Neural progenitor cell (in vitro differentiated cells): Measurements from ENCODE around the gene SF3B6. TPM values are rescaled to one million over a fixed set of nuclear protein-coding genes. Genes with fewer than 3 reads are reported as not detected.

Source experiments
- DNase-seq: peaks from one replicate; pipeline ENCODE4 v3.0.0-alpha.2; 2016; ENCODE audit warnings: low spot score
- H2AFZ ChIP-seq: fragments of 200-600 bp; sonication (generic); replicated peaks from 2 replicates; pipeline ENCODE4 v1.6.1; 2016; ENCODE audit warnings: antibody characterized with exemption
- H3F3A ChIP-seq: fragments of 200-600 bp; sonication (generic); 2 replicates; pipeline ENCODE4 v1.6.1; 2016; ENCODE audit warnings: antibody characterized with exemption, low read depth
- H3K27ac ChIP-seq: fragments of 200-600 bp; sonication (generic); 2 replicates; pipeline ENCODE4 v1.5.1; 2016; ENCODE audit warnings: mild to moderate bottlenecking
- H3K27me3 ChIP-seq: fragments of 200-600 bp; sonication (generic); 2 replicates; pipeline ENCODE4 v1.6.1; 2016; ENCODE audit warnings: mild to moderate bottlenecking, moderate library complexity
- H3K36me3 ChIP-seq: fragments of 200-600 bp; sonication (generic); 2 replicates; pipeline ENCODE4 v1.5.1; 2016
- H3K4me1 ChIP-seq: fragments of 200-600 bp; sonication (generic); 2 replicates; pipeline ENCODE4 v1.6.1; 2016; ENCODE audit warnings: mixed run types
- H3K4me2 ChIP-seq: fragments of 200-600 bp; sonication (generic); 2 replicates; pipeline ENCODE4 v1.6.1; 2016
- H3K4me3 ChIP-seq: fragments of 200-600 bp; sonication (generic); 2 replicates; pipeline ENCODE4 v1.5.1; 2016
- H3K79me2 ChIP-seq: fragments of 200-600 bp; sonication (generic); 2 replicates; pipeline ENCODE4 v1.6.1; 2016; ENCODE audit warnings: low read depth
- H3K9ac ChIP-seq: fragments of 200-600 bp; sonication (generic); 2 replicates; pipeline ENCODE4 v1.6.1; 2016
- H3K9me3 ChIP-seq: fragments of 200-600 bp; sonication (generic); 2 replicates; pipeline ENCODE4 v1.5.1; 2016; ENCODE audit warnings: low read depth
- H4K20me1 ChIP-seq: fragments of 200-600 bp; sonication (generic); 2 replicates; pipeline ENCODE4 v1.6.1; 2016; ENCODE audit warnings: low read depth
- H3K27ac Mint-ChIP-seq: 3 replicates; pipeline ENCODE4 v1.8.0; 2021; ENCODE audit warnings: mixed read lengths
- H3K27me3 Mint-ChIP-seq: 2 replicates; pipeline ENCODE4 v1.8.0; 2022; ENCODE audit warnings: low read depth, mild to moderate bottlenecking, inconsistent platforms, moderate library complexity, mixed read lengths; ENCODE audit not compliant: insufficient read depth
- H3K36me3 Mint-ChIP-seq: 3 replicates; pipeline ENCODE4 v1.8.0; 2021; ENCODE audit warnings: mixed read lengths
- H3K4me1 Mint-ChIP-seq: 3 replicates; pipeline ENCODE4 v1.8.0; 2021; ENCODE audit warnings: mixed read lengths
- H3K4me3 Mint-ChIP-seq: 3 replicates; pipeline ENCODE4 v1.8.0; 2021; ENCODE audit warnings: mild to moderate bottlenecking, moderate library complexity, mixed read lengths
- H3K9me3 Mint-ChIP-seq: 3 replicates; pipeline ENCODE4 v1.8.0; 2020; ENCODE audit warnings: mixed read lengths
- CTCF ChIP-seq: fragments of 200-600 bp; sonication (generic); IDR thresholded peaks from 2 replicates; pipeline ENCODE4 v1.5.1; 2017; ENCODE audit warnings: antibody characterized with exemption, mild to moderate bottlenecking
- EZH2 ChIP-seq: fragments of 200-600 bp; sonication (generic); IDR thresholded peaks from 2 replicates; pipeline ENCODE4 v1.6.1; 2017; ENCODE audit warnings: antibody characterized with exemption, mild to moderate bottlenecking, moderate library complexity
- EZH2phosphoT487 ChIP-seq: fragments of 200-600 bp; sonication (generic); IDR thresholded peaks from 2 replicates; pipeline ENCODE4 v1.6.1; 2017; ENCODE audit warnings: antibody characterized with exemption
- total RNA-seq: library from RNA; depleted of rRNA; stranded (reverse); fragments of >200 nt; gene quantifications from 2 replicates; pipeline ENCODE4 v1.2.3, GENCODE V29; 2015; ENCODE audit warnings: low replicate concordance

Gene SF3B6
- total RNA-seq, 1 donor from 2014 or later: 329 TPM

GRCh38 chr2:24122366-24123194 lies 46.5 kb upstream of the SF3B6 start:
- Histone ChIP-seq H3K9ac (peak overlapping the region; percentile 50), H3K9me3 (no peaks in the 10 kb centered on the region), H3K4me1 (peaks cover 25% of the 10 kb centered on the region), H3K4me2 (peak overlapping the region; percentile 83), H2AFZ (peak overlapping the region; percentile 80), H3K36me3 (no peaks in the 10 kb centered on the region), H3K79me2 (peaks cover 4% of the 10 kb centered on the region), H4K20me1 (no peaks in the 10 kb centered on the region), H3K27me3 (no peaks in the 10 kb centered on the region), H3K27ac (no peak overlapping the region), H3F3A (peaks cover 18% of the 10 kb centered on the region), H3K4me3 (peak overlapping the region; percentile 65)
- Mint-ChIP-seq H3K4me1 (peaks cover 21% of the 10 kb centered on the region), H3K27me3 (peaks cover 5% of the 10 kb centered on the region), H3K36me3 (no peaks in the 10 kb centered on the region), H3K4me3 (peak overlapping the region; percentile 85), H3K27ac (no peak overlapping the region), H3K9me3 (peaks cover 3% of the 10 kb centered on the region)
- peak; percentile 21 for DNase-seq
- TF ChIP-seq EZH2phosphoT487 (no peak), EZH2 (no peak), CTCF (no peak)

GRCh38 chr2:24121469-24121868 lies 45.3 kb upstream of the SF3B6 start:
- H2AFZ ChIP-seq: no peak overlapping the region
- peaks cover 4% of the 10 kb centered on the region for H3K79me2 ChIP-seq
- DNase-seq: peak; percentile 43
- H3K27ac ChIP-seq: peak overlapping the region; percentile 8
- H3K4me1 Mint-ChIP-seq: peaks cover 21% of the 10 kb centered on the region
- no peaks in the 10 kb centered on the region for H3K9me3 Mint-ChIP-seq
- H3K27me3 Mint-ChIP-seq: peaks cover 9% of the 10 kb centered on the region
- H3K27me3 ChIP-seq: no peaks in the 10 kb centered on the region
- no peaks in the 10 kb centered on the region for H4K20me1 ChIP-seq
- H3K4me3 Mint-ChIP-seq: peak overlapping the region; percentile 53
- H3K4me2 ChIP-seq: peak overlapping the region; percentile 29
- no peaks in the 10 kb centered on the region for H3K36me3 ChIP-seq
- no peak overlapping the region for H3K27ac Mint-ChIP-seq
- H3F3A ChIP-seq: peaks cover 18% of the 10 kb centered on the region
- H3K9me3 ChIP-seq: no peaks in the 10 kb centered on the region
- TF ChIP-seq CTCF (no peak), EZH2 (no peak)
- no peaks in the 10 kb centered on the region for H3K36me3 Mint-ChIP-seq
- H3K9ac ChIP-seq: no peak overlapping the region
- no peak overlapping the region for H3K4me3 ChIP-seq
- peaks cover 25% of the 10 kb centered on the region for H3K4me1 ChIP-seq

GRCh38 chr2:24121066-24121465 lies 44.9 kb upstream of the SF3B6 start:
- no peak overlapping the region for H3K27ac ChIP-seq
- no peaks in the 10 kb centered on the region for H4K20me1 ChIP-seq
- TF ChIP-seq CTCF (no peak), EZH2 (no peak), EZH2phosphoT487 (no peak)
- H3K4me1 ChIP-seq: peaks cover 25% of the 10 kb centered on the region
- H3K27ac Mint-ChIP-seq: no peak overlapping the region
- H3K36me3 ChIP-seq: no peaks in the 10 kb centered on the region
- no peaks in the 10 kb centered on the region for H3K27me3 ChIP-seq
- H3K27me3 Mint-ChIP-seq: peaks cover 9% of the 10 kb centered on the region
- no peaks in the 10 kb centered on the region for H3K9me3 Mint-ChIP-seq
- no peak overlapping the region for H3K9ac ChIP-seq
- H3F3A ChIP-seq: peaks cover 18% of the 10 kb centered on the region
- H3K4me2 ChIP-seq: peak overlapping the region; percentile 29
- no peak for DNase-seq
- no peak overlapping the region for H2AFZ ChIP-seq
- no peaks in the 10 kb centered on the region for H3K9me3 ChIP-seq
- peaks cover 21% of the 10 kb centered on the region for H3K4me1 Mint-ChIP-seq
- no peak overlapping the region for H3K4me3 Mint-ChIP-seq
- no peak overlapping the region for H3K4me3 ChIP-seq
- no peaks in the 10 kb centered on the region for H3K36me3 Mint-ChIP-seq
- peaks cover 4% of the 10 kb centered on the region for H3K79me2 ChIP-seq
